PFSK-1 (cell line): ENCODE data around the gene GRXCR1.

Experiments
- POLR2AphosphoS5 ChIP-seq: IDR thresholded peaks from 2 replicates; pipeline ENCODE4 v1.6.1; 2012; ENCODE audit warnings: low read depth, mild to moderate bottlenecking, control low read depth, low read length, moderate library complexity
- SIN3A ChIP-seq: IDR thresholded peaks from 2 replicates; pipeline ENCODE4 v1.6.1; 2012; ENCODE audit warnings: mild to moderate bottlenecking, low read length, moderate library complexity, borderline replicate concordance; ENCODE audit not compliant: insufficient read depth
- TAF1 ChIP-seq: IDR thresholded peaks from 2 replicates; pipeline ENCODE4 v1.6.1; 2012; ENCODE audit warnings: low read length, control low read depth, borderline replicate concordance; ENCODE audit not compliant: insufficient read depth
- TF ChIP-seq, protein P1 (sequence below), 2 experiments: IDR thresholded peaks; 2 replicates each; pipeline versions ENCODE4 v1.6.1 to v1.8.0; 2011 to 2012; ENCODE audit warnings: low read depth in 2 of 2, low read length in 2 of 2, control low read depth in 1 of 2, inconsistent platforms in 1 of 2, mild to moderate bottlenecking in 1 of 2, moderate library complexity in 1 of 2; ENCODE audit not compliant: insufficient read depth in 1 of 2

- no peak for TF ChIP-seq POLR2AphosphoS5
- TF ChIP-seq TAF1: no peak
- TF ChIP-seq, protein P1, sequence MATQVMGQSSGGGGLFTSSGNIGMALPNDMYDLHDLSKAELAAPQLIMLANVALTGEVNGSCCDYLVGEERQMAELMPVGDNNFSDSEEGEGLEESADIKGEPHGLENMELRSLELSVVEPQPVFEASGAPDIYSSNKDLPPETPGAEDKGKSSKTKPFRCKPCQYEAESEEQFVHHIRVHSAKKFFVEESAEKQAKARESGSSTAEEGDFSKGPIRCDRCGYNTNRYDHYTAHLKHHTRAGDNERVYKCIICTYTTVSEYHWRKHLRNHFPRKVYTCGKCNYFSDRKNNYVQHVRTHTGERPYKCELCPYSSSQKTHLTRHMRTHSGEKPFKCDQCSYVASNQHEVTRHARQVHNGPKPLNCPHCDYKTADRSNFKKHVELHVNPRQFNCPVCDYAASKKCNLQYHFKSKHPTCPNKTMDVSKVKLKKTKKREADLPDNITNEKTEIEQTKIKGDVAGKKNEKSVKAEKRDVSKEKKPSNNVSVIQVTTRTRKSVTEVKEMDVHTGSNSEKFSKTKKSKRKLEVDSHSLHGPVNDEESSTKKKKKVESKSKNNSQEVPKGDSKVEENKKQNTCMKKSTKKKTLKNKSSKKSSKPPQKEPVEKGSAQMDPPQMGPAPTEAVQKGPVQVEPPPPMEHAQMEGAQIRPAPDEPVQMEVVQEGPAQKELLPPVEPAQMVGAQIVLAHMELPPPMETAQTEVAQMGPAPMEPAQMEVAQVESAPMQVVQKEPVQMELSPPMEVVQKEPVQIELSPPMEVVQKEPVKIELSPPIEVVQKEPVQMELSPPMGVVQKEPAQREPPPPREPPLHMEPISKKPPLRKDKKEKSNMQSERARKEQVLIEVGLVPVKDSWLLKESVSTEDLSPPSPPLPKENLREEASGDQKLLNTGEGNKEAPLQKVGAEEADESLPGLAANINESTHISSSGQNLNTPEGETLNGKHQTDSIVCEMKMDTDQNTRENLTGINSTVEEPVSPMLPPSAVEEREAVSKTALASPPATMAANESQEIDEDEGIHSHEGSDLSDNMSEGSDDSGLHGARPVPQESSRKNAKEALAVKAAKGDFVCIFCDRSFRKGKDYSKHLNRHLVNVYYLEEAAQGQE (IDR thresholded peaks at IDR 0.05; ENCODE audit: insufficient read depth in 1 of 2, low read depth in 2 of 2, low read length in 2 of 2): no peak
- TF ChIP-seq SIN3A: no peak
Measured at GRCh38 chr4:42953321-42953720, 60.8 kb downstream of the GRXCR1 start.
